Measurements from ENCODE around the gene PHF19.

PHF19 gene

GRCh38 chr9:120853198-120853597, 23.8 kb downstream of the PHF19 start:
- DNase-seq (ENCODE audit: low spot score) = no peak

- no peak for DNase-seq (ENCODE audit: low spot score)
These were observed 24.6 kb downstream of the PHF19 start for GRCh38 chr9:120852240-120853010.

GRCh38 chr9:120851449-120851848, 25.5 kb downstream of the PHF19 start:
- no peak for DNase-seq (ENCODE audit: low spot score)

- no peak for DNase-seq (ENCODE audit: low spot score)
These were observed 26.7 kb downstream of the PHF19 start for GRCh38 chr9:120850315-120850714.

GRCh38 chr9:120846906-120847305, 30.1 kb downstream of the PHF19 start:
- no peak for DNase-seq (ENCODE audit: low spot score)

- no peak for DNase-seq (ENCODE audit: low spot score)
These were observed 30.6 kb downstream of the PHF19 start for GRCh38 chr9:120846251-120846889.

- DNase-seq (ENCODE audit: low spot score) = no peak
These were observed 31.7 kb downstream of the PHF19 start for GRCh38 chr9:120845255-120845654.

- DNase-seq (ENCODE audit: low spot score) = peak; percentile 97
These were observed 34.1 kb downstream of the PHF19 start, which contains the start of gene PSMD5 for GRCh38 chr9:120842685-120843485. Gene PSMD5 (minus strand): TSS chr9:120842922. CDS start chr9:120842909, 13 bp downstream.

- DNase-seq (ENCODE audit: low spot score) = peak; percentile 12
These were observed 34.9 kb downstream of the PHF19 start for GRCh38 chr9:120841930-120842684.

- peak; percentile 25 for DNase-seq (ENCODE audit: low spot score)
These were observed 37.8 kb downstream of the PHF19 start for GRCh38 chr9:120839146-120839545.

- no peak for DNase-seq (ENCODE audit: low spot score)
These were observed 39.1 kb downstream of the PHF19 start for GRCh38 chr9:120837921-120838320.

GRCh38 chr9:120833325-120833724, 43.7 kb downstream of the PHF19 start:
- no peak for DNase-seq (ENCODE audit: low spot score)

GRCh38 chr9:120832807-120833206, 44.2 kb downstream of the PHF19 start:
- no peak for DNase-seq (ENCODE audit: low spot score)

GRCh38 chr9:120830865-120831264, 46.1 kb downstream of the PHF19 start:
- DNase-seq (ENCODE audit: low spot score) = no peak

GRCh38 chr9:120830151-120830550, 46.8 kb downstream of the PHF19 start:
- DNase-seq (ENCODE audit: low spot score) = no peak

- no peak for DNase-seq (ENCODE audit: low spot score)
These were observed 47.3 kb downstream of the PHF19 start for GRCh38 chr9:120829650-120830049.

- DNase-seq (ENCODE audit: low spot score) = no peak
These were observed 56.9 kb downstream of the PHF19 start for GRCh38 chr9:120820095-120820494.

- no peak for DNase-seq (ENCODE audit: low spot score)
These were observed 58.4 kb downstream of the PHF19 start for GRCh38 chr9:120818595-120818994.

GRCh38 chr9:120815075-120815474, 61.9 kb downstream of the PHF19 start:
- no peak for DNase-seq (ENCODE audit: low spot score)

GRCh38 chr9:120808931-120809330, 68.1 kb downstream of the PHF19 start:
- DNase-seq (ENCODE audit: low spot score) = no peak

- DNase-seq (ENCODE audit: low spot score) = no peak
These were observed 69.2 kb downstream of the PHF19 start for GRCh38 chr9:120807607-120808379.
